Neural crest cell (in vitro differentiated cells): ENCODE data around the gene CCDC148. TPM values are rescaled to one million over a fixed set of nuclear protein-coding genes. Genes with fewer than 3 reads are reported as not detected.
"Not testable (repeated sequence)": the region's sequence is repeated elsewhere in the genome, so short reads cannot be mapped to it uniquely, and the experiment has no call there.

ENCODE experiments used
- DNase-seq: peaks from one replicate; pipeline ENCODE4 v3.0.0; 2021; ENCODE audit warnings: low read depth, mixed read lengths, low spot score
- H3K27ac Mint-ChIP-seq: one replicate; pipeline ENCODE4 v1.8.0; 2021; ENCODE audit warnings: mild to moderate bottlenecking, mixed read lengths; ENCODE audit not compliant: unreplicated experiment
- H3K27me3 Mint-ChIP-seq: 2 replicates; pipeline ENCODE4 v1.8.0; 2021; ENCODE audit warnings: low read depth, mild to moderate bottlenecking, mixed read lengths
- H3K36me3 Mint-ChIP-seq: 2 replicates; pipeline ENCODE4 v1.8.0; 2021; ENCODE audit warnings: low read depth, mild to moderate bottlenecking, mixed read lengths
- H3K4me1 Mint-ChIP-seq: 2 replicates; pipeline ENCODE4 v1.8.0; 2021; ENCODE audit warnings: mixed read lengths
- H3K4me3 Mint-ChIP-seq: one replicate; pipeline ENCODE4 v1.8.0; 2021; ENCODE audit warnings: mild to moderate bottlenecking, mixed read lengths
- H3K9me3 Mint-ChIP-seq: 2 replicates; pipeline ENCODE4 v1.8.0; 2021; ENCODE audit warnings: mixed read lengths
- total RNA-seq: library from RNA; stranded (reverse); gene quantifications from 2 replicates; pipeline ENCODE4 v1.2.1, GENCODE V29; 2021
- TF ChIP-seq, protein P1 (sequence below): fragments of 200-600 bp; sonication (generic); conservative IDR thresholded peaks from 2 replicates; pipeline ENCODE4 v1.5.0; 2021; ENCODE audit warnings: antibody characterized with exemption, mild to moderate bottlenecking

CCDC148 gene
- total RNA-seq, 1 donor from 2014 or later, result 1.8 TPM

DNA sequence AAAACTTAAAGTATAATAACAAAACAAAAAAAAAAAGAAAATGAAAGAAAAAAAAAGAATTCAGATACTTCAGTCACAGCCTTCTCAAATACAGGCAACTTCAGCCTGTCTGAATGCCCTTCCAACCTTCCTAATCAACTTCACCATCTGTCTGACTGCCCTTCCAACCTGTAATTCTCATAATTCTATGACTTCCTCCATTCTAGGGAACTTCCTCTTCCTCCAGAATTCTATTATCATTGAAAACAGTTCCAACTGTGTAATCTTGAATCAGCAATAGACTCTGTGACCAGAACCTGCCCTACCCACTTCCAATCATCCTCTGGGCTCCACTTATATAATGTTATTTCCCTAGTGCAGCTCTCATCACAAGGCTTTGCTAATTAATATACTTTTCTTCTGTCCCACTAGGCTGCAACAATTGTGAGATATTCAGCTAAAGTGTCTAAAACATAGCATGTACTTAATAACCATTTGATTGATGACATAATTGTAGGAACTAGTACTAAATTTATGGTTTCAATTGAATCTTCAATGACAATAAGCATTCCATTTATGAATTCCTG lies 227.5 kb downstream of the CCDC148 start:
- peaks cover 5% of the 10 kb centered on the region for H3K4me1 Mint-ChIP-seq
- no peak overlapping the region for H3K4me3 Mint-ChIP-seq
- no peak overlapping the region for H3K27ac Mint-ChIP-seq
- TF ChIP-seq, protein P1, sequence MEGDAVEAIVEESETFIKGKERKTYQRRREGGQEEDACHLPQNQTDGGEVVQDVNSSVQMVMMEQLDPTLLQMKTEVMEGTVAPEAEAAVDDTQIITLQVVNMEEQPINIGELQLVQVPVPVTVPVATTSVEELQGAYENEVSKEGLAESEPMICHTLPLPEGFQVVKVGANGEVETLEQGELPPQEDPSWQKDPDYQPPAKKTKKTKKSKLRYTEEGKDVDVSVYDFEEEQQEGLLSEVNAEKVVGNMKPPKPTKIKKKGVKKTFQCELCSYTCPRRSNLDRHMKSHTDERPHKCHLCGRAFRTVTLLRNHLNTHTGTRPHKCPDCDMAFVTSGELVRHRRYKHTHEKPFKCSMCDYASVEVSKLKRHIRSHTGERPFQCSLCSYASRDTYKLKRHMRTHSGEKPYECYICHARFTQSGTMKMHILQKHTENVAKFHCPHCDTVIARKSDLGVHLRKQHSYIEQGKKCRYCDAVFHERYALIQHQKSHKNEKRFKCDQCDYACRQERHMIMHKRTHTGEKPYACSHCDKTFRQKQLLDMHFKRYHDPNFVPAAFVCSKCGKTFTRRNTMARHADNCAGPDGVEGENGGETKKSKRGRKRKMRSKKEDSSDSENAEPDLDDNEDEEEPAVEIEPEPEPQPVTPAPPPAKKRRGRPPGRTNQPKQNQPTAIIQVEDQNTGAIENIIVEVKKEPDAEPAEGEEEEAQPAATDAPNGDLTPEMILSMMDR, result no peak
- no peaks in the 10 kb centered on the region for H3K27me3 Mint-ChIP-seq
- no peaks in the 10 kb centered on the region for H3K36me3 Mint-ChIP-seq
- no peak for DNase-seq
- peaks cover 1% of the 10 kb centered on the region for H3K9me3 Mint-ChIP-seq

DNA sequence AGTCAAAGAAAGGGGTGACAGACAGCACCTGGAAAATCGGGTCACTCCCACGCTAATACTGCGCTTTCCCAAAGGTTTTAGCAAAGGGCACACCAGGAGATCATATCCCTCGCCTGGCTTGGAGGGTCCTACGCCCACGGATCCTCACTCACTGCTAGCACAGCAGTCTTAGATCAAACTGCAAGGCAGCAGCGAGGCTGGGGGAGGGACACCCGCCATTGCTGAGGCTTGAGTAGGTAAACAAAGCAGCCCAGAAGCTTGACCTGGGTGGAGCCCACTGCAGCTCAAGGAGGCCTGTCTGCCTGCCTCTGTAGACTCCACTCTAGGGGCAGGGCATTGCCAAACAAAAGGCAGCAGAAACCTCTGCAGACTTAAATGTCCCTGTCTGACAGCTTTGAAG lies 233.5 kb downstream of the CCDC148 start:
- not testable (repeated sequence) for H3K9me3 Mint-ChIP-seq, H3K27ac Mint-ChIP-seq, H3K4me1 Mint-ChIP-seq, H3K4me3 Mint-ChIP-seq, H3K36me3 Mint-ChIP-seq, H3K27me3 Mint-ChIP-seq, DNase-seq

DNA sequence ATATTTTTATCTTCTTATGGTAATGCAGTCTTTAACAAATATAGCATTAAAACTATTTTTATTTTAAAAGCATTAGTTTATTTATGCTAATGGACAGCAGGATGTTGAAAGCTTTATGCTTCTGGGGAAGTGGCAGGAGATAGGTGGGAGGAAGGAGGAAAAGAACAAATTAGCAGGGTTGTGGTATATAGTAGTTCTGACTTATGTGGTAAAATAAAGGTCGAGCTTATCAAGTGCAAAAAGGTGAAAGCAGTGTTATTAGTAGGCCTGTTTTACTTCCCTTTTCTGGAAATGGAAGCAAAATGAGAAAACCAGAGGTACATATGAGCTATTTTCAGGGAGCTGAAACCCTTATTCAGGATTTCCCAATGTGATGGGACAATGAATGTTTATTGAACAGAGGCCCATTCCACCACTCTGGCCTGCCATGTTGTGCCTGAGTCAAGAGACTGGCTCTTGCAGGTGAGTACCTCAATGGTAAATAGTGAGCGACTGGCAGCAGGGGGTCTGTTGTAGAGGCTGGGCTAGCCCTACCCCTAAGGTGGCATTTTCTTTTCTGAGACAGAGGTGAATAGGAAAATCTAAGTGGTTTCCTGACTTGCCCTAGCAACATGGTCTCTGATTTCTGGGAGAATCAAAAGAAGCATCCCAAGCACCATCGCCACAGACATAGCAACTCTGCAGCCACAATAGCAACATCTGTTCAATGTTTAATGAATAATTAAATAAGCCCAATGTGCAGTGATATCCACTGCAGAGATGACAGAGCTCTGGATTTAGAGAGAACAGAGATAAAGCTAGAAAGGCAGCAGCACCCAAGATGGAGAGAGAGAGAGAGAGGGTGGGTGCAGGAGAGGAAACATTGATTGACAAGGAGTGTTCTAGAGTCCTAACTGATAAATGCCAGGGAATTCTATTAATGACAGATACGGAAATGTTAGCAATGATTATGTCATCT lies 235.2 kb downstream of the CCDC148 start:
- Mint-ChIP-seq H3K4me1 (no peaks in the 10 kb centered on the region), H3K27me3 (no peaks in the 10 kb centered on the region), H3K4me3 (no peak overlapping the region), H3K9me3 (peaks cover 3% of the 10 kb centered on the region), H3K27ac (no peak overlapping the region), H3K36me3 (peaks cover 4% of the 10 kb centered on the region)
- no peak for DNase-seq
- TF ChIP-seq, protein P1, result no peak

DNA sequence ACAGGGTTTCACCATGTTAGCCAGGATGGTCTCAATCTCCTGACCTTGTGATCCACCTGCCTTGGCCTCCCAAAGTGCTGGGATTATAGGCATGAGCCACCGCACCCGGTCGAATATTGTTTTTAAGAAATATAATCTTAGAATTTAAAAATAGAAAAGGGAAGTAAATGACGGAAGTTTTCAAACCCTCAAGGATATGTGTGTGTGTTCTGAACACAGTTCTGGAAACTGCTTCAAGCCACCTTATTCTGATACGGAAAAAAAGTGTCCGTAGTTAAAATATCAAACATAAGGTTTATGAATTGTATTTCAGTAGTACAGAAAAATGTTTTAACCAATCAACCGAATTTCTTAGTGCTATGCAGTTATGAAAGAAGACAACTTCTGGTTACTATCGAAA lies 239.0 kb downstream of the CCDC148 start:
- TF ChIP-seq, protein P1, result no peak
- DNase-seq, result no peak
- Mint-ChIP-seq H3K36me3 (peaks cover 4% of the 10 kb centered on the region), H3K27me3 (no peaks in the 10 kb centered on the region), H3K4me3 (no peak overlapping the region), H3K27ac (no peak overlapping the region), H3K4me1 (peaks cover 15% of the 10 kb centered on the region), H3K9me3 (no peaks in the 10 kb centered on the region)

DNA sequence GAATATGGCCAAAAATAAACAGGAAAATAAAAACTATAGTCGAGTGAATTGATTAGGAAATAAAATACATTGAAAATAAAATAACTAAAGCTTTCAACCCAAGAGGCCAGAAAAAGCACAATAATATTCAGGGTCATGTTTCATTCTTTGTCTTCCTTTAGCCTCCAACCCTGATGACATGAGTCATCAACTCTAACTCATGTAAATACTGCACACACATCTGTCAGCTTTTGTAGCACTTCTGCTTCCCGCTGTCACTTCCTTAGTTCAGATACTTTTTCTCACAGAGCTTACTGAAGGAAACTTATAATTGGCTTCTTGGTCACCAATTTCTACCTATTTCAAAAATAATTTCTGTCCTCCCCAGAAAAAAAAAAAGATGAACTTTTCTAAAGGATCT lies 242.1 kb downstream of the CCDC148 start:
- peaks cover 15% of the 10 kb centered on the region for H3K4me1 Mint-ChIP-seq
- H3K9me3 Mint-ChIP-seq, result peaks cover 5% of the 10 kb centered on the region
- H3K27ac Mint-ChIP-seq, result no peak overlapping the region
- H3K27me3 Mint-ChIP-seq, result no peaks in the 10 kb centered on the region
- peaks cover 3% of the 10 kb centered on the region for H3K36me3 Mint-ChIP-seq
- TF ChIP-seq, protein P1, result no peak
- no peak overlapping the region for H3K4me3 Mint-ChIP-seq
- DNase-seq, result no peak

DNA sequence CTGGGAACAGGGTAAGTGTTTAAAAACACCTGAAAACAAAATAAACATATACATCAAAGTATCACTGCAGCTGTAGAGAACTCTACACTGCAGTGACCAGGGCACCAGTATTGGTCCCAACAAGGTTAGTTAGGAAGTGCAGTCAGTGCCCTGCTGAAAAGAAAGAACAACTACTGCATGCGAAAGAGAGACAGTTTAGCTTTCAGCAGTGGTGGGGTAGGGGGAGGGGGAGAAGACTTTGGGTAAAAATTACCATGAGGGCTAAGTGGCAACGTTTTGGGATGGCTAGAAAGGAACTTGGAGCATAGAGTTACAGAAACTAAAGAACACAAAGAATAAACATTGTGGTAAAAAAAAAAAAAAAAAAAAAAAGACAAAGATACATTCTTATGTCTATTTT lies 242.8 kb downstream of the CCDC148 start:
- TF ChIP-seq, protein P1, result no peak
- Mint-ChIP-seq H3K4me1 (peaks cover 15% of the 10 kb centered on the region), H3K27me3 (no peaks in the 10 kb centered on the region), H3K9me3 (peaks cover 5% of the 10 kb centered on the region), H3K4me3 (no peak overlapping the region), H3K27ac (peak overlapping the region; percentile 57), H3K36me3 (no peaks in the 10 kb centered on the region)
- DNase-seq, result no peak
